HG03439 (cell line): ENCODE results near the gene KCNJ11.

ENCODE experiments used
- ATAC-seq: cut with Tn5 transposase; IDR thresholded peaks from one replicate; pipeline ENCODE4 v1.9.1; 2021; ENCODE audit warnings: mild to moderate bottlenecking, moderate library complexity; ENCODE audit not compliant: unreplicated experiment

KCNJ11 gene

GRCh38 chr11:17369094-17369493 lies 19.4 kb downstream of the KCNJ11 start:
- no peak for ATAC-seq

GRCh38 chr11:17368551-17368950 lies 19.9 kb downstream of the KCNJ11 start:
- no peak for ATAC-seq

GRCh38 chr11:17366495-17366894 lies 22.0 kb downstream of the KCNJ11 start:
- no peak for ATAC-seq

GRCh38 chr11:17354601-17354991 lies 33.9 kb downstream of the KCNJ11 start:
- no peak for ATAC-seq

GRCh38 chr11:17353821-17354600 lies 34.4 kb downstream of the KCNJ11 start:
- no peak for ATAC-seq

- peak; percentile 46 for ATAC-seq
Observed at GRCh38 chr11:17352950-17353820, 35.3 kb downstream of the KCNJ11 start.

- no peak for ATAC-seq
Observed at GRCh38 chr11:17351510-17352176, 36.8 kb downstream of the KCNJ11 start, which contains the start of gene NCR3LG1. TSS of gene NCR3LG1 (plus strand) at chr11:17351800. CDS start at chr11:17351970, 170 bp downstream.

- no peak for ATAC-seq
Observed at GRCh38 chr11:17351172-17351509, 37.3 kb downstream of the KCNJ11 start.

- no peak for ATAC-seq
Observed at GRCh38 chr11:17350455-17351171, 37.8 kb downstream of the KCNJ11 start.

- no peak for ATAC-seq
Observed at GRCh38 chr11:17347676-17348075, 40.8 kb downstream of the KCNJ11 start.

- ATAC-seq: no peak
Observed at GRCh38 chr11:17343907-17344306, 44.6 kb downstream of the KCNJ11 start.

- no peak for ATAC-seq
Observed at GRCh38 chr11:17343257-17343656, 45.2 kb downstream of the KCNJ11 start.
